Left ventricle myocardium inferior (tissue), 1 donor: ENCODE measurements around the gene CDC42BPA. TPM values are rescaled to one million over a fixed set of nuclear protein-coding genes. Genes with fewer than 3 reads are reported as not detected.
"Not testable (repeated sequence)": the region's sequence is repeated elsewhere in the genome, so short reads cannot be mapped to it uniquely, and the experiment has no call there.

ENCODE experiments used
- DNase-seq: peaks from one replicate; pipeline ENCODE4 v3.0.0-alpha.2; 2020
- H3K27ac ChIP-seq: fragments of 200-600 bp; replicated peaks from 2 replicates; pipeline ENCODE4 v1.8.0; 2021
- H3K27me3 ChIP-seq: fragments of 200-600 bp; 2 replicates; pipeline ENCODE4 v1.8.0; 2021; ENCODE audit warnings: low read depth
- H3K36me3 ChIP-seq: fragments of 200-600 bp; 2 replicates; pipeline ENCODE4 v1.8.0; 2021
- H3K4me1 ChIP-seq: fragments of 200-600 bp; 2 replicates; pipeline ENCODE4 v1.8.0; 2021
- H3K4me3 ChIP-seq: fragments of 200-600 bp; 2 replicates; pipeline ENCODE4 v1.8.0; 2021; ENCODE audit warnings: mild to moderate bottlenecking, moderate library complexity
- H3K9me3 ChIP-seq: fragments of 200-600 bp; replicated peaks from 2 replicates; pipeline ENCODE4 v1.8.0; 2021
- intact Hi-C: fragments of 100-400 bp; cut with micrococcal nuclease; formaldehyde crosslinking; loops from one replicate; pipeline ENCODE4 v1.11.0; 2022
- total RNA-seq: library from RNA; stranded (reverse); fragmentation: NEBNext Ultra II Directional; extraction: Animal tissue kit (Norgen Biotek cat#: 25700); gene quantifications from one replicate; pipeline ENCODE4 v1.2.1, GENCODE V29; 2021
- TF ChIP-seq, protein P1 (sequence below): fragments of 200-600 bp; IDR thresholded peaks from 2 replicates; pipeline ENCODE4 v1.8.0; 2021; ENCODE audit warnings: antibody characterized with exemption, mild to moderate bottlenecking, borderline replicate concordance
- donor health status: DM: no; HTN: yes; CAD: no; lungs with severe emphysema.

Gene CDC42BPA
- total RNA-seq, 1 donor from 2014 or later: 35.1 TPM

DNA sequence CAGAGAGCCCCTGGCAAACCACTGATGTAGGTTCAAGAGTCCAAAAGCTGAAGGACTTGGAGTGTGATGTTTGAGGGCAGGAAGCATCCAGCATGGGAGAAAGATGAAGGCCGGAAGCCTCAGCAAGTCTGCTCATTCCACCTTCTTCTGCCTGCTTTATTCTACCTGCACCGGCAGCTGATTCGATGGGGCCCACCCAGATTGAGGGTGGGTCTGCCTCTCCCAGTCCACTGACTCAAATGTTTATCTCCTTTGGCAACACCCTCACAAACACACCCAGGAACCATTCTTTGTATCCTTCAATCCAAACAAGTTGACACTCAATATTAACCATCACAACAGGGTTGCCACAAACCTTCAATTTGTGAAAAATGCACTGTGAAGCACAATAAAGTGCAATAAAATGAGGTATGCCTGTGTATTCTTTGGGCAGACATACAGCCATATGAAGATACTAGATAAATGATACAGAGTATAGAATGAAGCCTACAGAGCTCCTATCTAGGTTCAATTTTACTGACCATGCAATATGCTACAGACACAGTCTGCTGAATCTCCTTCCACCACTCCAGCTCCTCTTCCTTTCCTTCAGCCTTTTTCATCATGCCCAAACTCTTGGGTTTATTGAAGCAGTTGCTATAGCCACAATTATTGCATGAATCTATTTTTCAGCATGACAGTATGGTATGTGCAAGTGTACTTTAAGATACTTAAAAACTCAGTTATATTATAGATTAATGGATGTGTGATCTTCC is 24.0 kb upstream of the CDC42BPA start:
- peaks cover 6% of the 10 kb centered on the region for H3K4me1 ChIP-seq
- H3K4me3 ChIP-seq: no peak overlapping the region
- no peaks in the 10 kb centered on the region for H3K36me3 ChIP-seq
- DNase-seq: no peak
- no peak overlapping the region for H3K27ac ChIP-seq
- TF ChIP-seq, protein P1, sequence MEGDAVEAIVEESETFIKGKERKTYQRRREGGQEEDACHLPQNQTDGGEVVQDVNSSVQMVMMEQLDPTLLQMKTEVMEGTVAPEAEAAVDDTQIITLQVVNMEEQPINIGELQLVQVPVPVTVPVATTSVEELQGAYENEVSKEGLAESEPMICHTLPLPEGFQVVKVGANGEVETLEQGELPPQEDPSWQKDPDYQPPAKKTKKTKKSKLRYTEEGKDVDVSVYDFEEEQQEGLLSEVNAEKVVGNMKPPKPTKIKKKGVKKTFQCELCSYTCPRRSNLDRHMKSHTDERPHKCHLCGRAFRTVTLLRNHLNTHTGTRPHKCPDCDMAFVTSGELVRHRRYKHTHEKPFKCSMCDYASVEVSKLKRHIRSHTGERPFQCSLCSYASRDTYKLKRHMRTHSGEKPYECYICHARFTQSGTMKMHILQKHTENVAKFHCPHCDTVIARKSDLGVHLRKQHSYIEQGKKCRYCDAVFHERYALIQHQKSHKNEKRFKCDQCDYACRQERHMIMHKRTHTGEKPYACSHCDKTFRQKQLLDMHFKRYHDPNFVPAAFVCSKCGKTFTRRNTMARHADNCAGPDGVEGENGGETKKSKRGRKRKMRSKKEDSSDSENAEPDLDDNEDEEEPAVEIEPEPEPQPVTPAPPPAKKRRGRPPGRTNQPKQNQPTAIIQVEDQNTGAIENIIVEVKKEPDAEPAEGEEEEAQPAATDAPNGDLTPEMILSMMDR: no peak
- intact Hi-C loops: no loop called here
- H3K9me3 ChIP-seq: peaks cover 12% of the 10 kb centered on the region
- no peaks in the 10 kb centered on the region for H3K27me3 ChIP-seq

DNA sequence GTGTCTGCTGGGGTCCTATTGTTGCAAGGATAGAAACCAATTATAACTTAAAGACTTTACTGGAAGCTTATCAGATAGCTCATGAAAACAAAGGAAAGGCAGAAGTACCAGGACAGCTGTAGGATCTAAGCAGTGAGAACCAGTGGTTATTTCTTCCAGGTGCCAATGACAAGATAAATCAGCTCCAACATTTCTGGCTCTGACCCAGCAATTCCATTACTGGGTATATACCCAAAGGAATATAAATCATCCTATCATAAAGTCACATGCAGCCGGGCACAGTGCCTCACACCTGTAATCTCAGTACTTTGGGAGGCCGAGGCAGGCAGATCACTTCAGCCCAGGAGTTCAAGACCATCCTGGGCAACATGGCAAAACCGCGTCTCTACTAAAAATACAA is 17.8 kb upstream of the CDC42BPA start:
- H3K36me3 ChIP-seq: not testable (repeated sequence)

DNA sequence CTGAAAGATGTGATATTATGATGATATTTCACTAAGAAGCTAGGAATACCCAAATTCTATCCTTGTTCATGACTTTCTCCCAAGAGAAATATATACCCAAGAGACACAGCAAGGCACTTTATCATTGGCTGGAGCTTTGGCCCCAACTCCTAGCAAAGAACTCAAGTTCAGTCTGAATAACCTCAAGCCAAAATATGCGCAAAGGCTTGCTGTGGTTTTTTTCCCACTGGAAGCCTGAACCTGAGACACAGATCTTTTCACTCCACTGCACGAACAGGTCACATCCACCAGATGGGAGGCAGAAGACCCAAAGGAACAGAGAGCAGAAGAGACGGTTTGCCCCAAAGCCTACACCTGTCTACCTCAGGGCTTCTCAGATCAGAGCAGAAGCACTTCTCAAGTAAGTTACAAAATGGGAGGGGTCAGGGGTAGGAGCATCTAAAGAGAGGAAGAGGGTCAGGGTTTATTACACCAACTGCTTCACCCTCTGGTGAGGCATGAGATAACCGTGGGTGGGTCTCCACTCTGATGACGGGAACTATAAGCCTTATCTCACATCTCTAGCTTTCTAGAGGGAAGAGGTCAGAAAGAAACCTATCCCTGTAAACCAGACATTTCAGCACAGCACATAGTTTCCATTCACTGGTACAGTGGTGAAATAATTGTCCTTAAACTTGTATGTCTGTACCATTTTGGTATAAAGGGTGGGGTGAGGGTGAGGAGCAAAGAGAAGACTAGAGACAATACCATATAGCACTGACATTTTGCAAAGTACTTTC is 17.1 kb upstream of the CDC42BPA start:
- intact Hi-C loops: no loop called here
- Histone ChIP-seq H3K27me3 (no peaks in the 10 kb centered on the region), H3K9me3 (peaks cover 19% of the 10 kb centered on the region), H3K27ac (peak overlapping the region; percentile 16), H3K4me3 (no peak overlapping the region), H3K36me3 (no peaks in the 10 kb centered on the region), H3K4me1 (no peaks in the 10 kb centered on the region)
- DNase-seq: no peak
- TF ChIP-seq, protein P1: no peak

More for the DNA sequence above, 17.8 kb upstream of the CDC42BPA start:
- H3K27me3 ChIP-seq, H3K4me3 ChIP-seq, H3K27ac ChIP-seq, DNase-seq, intact Hi-C loops, H3K4me1 ChIP-seq: not testable (repeated sequence)
- peaks cover 19% of the 10 kb centered on the region for H3K9me3 ChIP-seq

DNA sequence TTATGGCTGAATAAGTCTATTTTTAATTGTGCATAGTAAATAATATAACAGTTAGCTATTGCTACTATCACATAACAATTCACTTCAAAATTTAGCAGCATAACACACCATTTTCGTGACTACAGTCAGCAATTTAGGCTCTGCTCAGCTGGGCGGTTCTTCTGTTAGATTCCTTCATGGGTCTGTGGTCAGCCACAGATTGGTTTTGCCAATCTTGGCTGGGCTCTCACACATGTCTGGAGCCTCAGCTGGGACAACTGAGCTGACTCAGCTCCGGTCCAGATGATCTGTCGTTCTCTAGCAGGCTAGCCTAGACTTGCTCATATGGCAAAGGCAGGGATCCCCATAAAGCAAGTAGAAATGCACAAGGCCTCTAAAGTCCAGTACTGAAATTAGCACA is 15.1 kb upstream of the CDC42BPA start:
- Histone ChIP-seq H3K4me3 (no peak overlapping the region), H3K27ac (no peak overlapping the region), H3K27me3 (no peaks in the 10 kb centered on the region), H3K9me3 (peaks cover 7% of the 10 kb centered on the region), H3K36me3 (no peaks in the 10 kb centered on the region), H3K4me1 (no peaks in the 10 kb centered on the region)
- TF ChIP-seq, protein P1: no peak
- intact Hi-C loops: no loop called here
- DNase-seq: no peak

DNA sequence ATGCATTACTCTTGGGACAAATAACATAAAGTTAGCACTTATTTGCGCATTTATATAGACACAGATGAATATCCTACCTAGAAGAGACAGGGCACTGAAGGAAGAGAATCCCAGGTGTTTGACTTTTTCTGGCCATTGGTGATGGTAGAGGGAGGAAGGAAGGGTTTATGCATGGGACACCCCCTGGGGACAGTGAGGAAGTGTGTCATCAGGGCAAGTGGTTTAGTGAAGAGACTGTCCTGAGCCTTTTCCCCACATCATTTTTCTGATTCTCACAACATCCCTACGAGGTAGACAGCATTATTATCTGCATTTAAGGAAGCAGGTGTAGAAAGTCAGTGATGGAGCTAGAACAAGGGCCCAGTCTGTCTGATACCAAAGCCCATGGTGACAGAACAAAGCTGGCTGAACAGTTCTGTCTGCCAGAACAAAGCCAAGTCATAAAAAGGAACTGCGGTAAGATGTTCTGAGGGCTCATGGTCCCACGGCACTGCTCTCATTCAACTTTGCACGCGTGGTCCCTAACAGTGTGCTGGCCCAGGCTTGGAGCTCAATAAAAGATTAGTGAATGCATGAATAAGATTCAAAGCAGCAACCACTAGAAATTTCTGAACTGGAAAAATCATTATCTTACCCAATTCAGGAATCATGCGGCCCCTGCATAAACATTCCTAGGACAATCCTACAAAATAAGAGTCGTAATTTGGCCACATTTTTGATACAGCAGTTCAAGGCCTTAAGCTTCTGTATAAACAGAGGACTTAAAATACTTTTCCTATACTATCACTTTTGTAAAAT is 12.2 kb upstream of the CDC42BPA start:
- H3K9me3 ChIP-seq: peaks cover 7% of the 10 kb centered on the region

More for the DNA sequence above, 12.2 kb upstream of the CDC42BPA start:
- intact Hi-C loops: no loop called here
- Histone ChIP-seq H3K36me3 (no peaks in the 10 kb centered on the region), H3K4me3 (no peak overlapping the region), H3K27me3 (no peaks in the 10 kb centered on the region), H3K27ac (peak overlapping the region; percentile 27), H3K4me1 (no peaks in the 10 kb centered on the region)
- TF ChIP-seq, protein P1: no peak
- no peak for DNase-seq
